Endothelial cell of umbilical vein (primary cell): ENCODE data around the gene KRTAP10-10. TPM values are rescaled to one million over a fixed set of nuclear protein-coding genes. Genes with fewer than 3 reads are reported as not detected.
"Not testable (repeated sequence)": the region's sequence is repeated elsewhere in the genome, so short reads cannot be mapped to it uniquely, and the experiment has no call there.

ENCODE experiments used
- BruUV-seq: library from RNA; stranded (reverse); fragments of 400-500 nt; replicated peaks from 2 replicates; lab custom pipeline; 2021; lab: Mats Ljungman, UMichigan
- CTCF ChIA-PET: fragments of 300-600, 350-600 bp; sonication (Branson Sonifier 250); formaldehyde crosslinking; loops from one replicate; lab custom pipeline; 2021; ENCODE audit warnings: antibody characterized with exemption, inconsistent platforms; lab: Charles Lee
- POLR2A ChIA-PET: fragments of 300-600, 350-600 bp; sonication (Branson Sonifier 250); formaldehyde crosslinking; loops from one replicate; lab custom pipeline; 2021; ENCODE audit warnings: antibody characterized with exemption, inconsistent platforms; lab: Charles Lee
- DNase-seq: peaks from one replicate; pipeline ENCODE4 v3.0.0-alpha.2; 2011; ENCODE audit warnings: low read depth, low spot score
- FAIRE-seq: peaks from 2 replicates; lab custom pipeline; 2011; peaks lifted over from hg19 to GRCh38; lab: Jason Lieb, UNC
- H2AFZ ChIP-seq: 2 replicates; pipeline ENCODE4 v1.6.0; 2012; ENCODE audit warnings: low read depth, low read length, control low read depth, inconsistent platforms
- H3K27ac ChIP-seq: 2 replicates; pipeline ENCODE4 v1.5.1; 2011; ENCODE audit warnings: low read depth, mild to moderate bottlenecking, control low read depth, low read length, moderate library complexity; ENCODE audit not compliant: insufficient read depth
- H3K27me3 ChIP-seq, 2 experiments: 2 replicates each; pipeline versions ENCODE4 v1.6.0 to v1.6.1; 2011; ENCODE audit warnings: low read length in 2 of 2, mixed read lengths in 1 of 2; ENCODE audit not compliant: control insufficient read depth in 2 of 2, insufficient read depth in 2 of 2
- H3K36me3 ChIP-seq, 2 experiments: 2 replicates in 1 of 2; 3 replicates in 1 of 2; pipeline ENCODE4 v1.5.1; 2011; ENCODE audit warnings: low read length in 2 of 2, mild to moderate bottlenecking in 1 of 2, moderate library complexity in 1 of 2; ENCODE audit not compliant: control insufficient read depth in 2 of 2, insufficient read depth in 2 of 2; ENCODE audit errors: extremely low read depth in 1 of 2
- H3K4me1 ChIP-seq: 3 replicates; pipeline ENCODE4 v1.5.1; 2011; ENCODE audit warnings: mild to moderate bottlenecking, low read length; ENCODE audit not compliant: control insufficient read depth, insufficient read depth; ENCODE audit errors: extremely low read depth
- H3K4me2 ChIP-seq: 2 replicates; pipeline ENCODE4 v1.6.1; 2011; ENCODE audit warnings: low read length, control low read depth, mixed read lengths; ENCODE audit not compliant: insufficient read depth
- H3K4me3 ChIP-seq, 3 experiments: fragments of 200-600 bp in 1 of 3; sonication (generic), shearing (Covaris generic) in 1 of 3; replicated peaks in 1 of 3; 2 replicates each; pipeline ENCODE4 v1.5.1; 2011 to 2016; ENCODE audit warnings: control low read depth in 3 of 3, low read length in 3 of 3, mild to moderate bottlenecking in 2 of 3, inconsistent platforms in 1 of 3, low read depth in 1 of 3, moderate library complexity in 1 of 3; ENCODE audit not compliant: insufficient read depth in 1 of 3
- H3K79me2 ChIP-seq: 2 replicates; pipeline ENCODE4 v1.6.0; 2012; ENCODE audit warnings: low read length, inconsistent platforms; ENCODE audit not compliant: control insufficient read depth, insufficient read depth
- H3K9ac ChIP-seq: replicated peaks from 2 replicates; pipeline ENCODE3; 2011; ENCODE audit warnings: low read length, control low read depth; ENCODE audit not compliant: insufficient read depth; ENCODE audit errors: extremely low read depth
- H3K9me1 ChIP-seq: replicated peaks from 3 replicates; pipeline ENCODE4 v1.6.0; 2011; ENCODE audit warnings: mild to moderate bottlenecking, low read length; ENCODE audit not compliant: control insufficient read depth, insufficient read depth; ENCODE audit errors: extremely low read depth
- H3K9me3 ChIP-seq: replicated peaks from 2 replicates; pipeline ENCODE4 v1.5.1; 2012; ENCODE audit warnings: low read length, inconsistent platforms; ENCODE audit not compliant: control insufficient read depth, insufficient read depth
- H4K20me1 ChIP-seq: replicated peaks from 2 replicates; pipeline ENCODE3; 2011; ENCODE audit warnings: mild to moderate bottlenecking, low read length; ENCODE audit not compliant: control insufficient read depth, insufficient read depth; ENCODE audit errors: extremely low read depth
- MYC ChIP-seq: IDR thresholded peaks from one replicate; pipeline ENCODE4 v1.6.1; 2011; ENCODE audit warnings: mild to moderate bottlenecking, low read depth, low read length
- POLR2AphosphoS5 ChIP-seq: IDR thresholded peaks from 2 replicates; pipeline ENCODE4 v1.6.1; 2012; ENCODE audit warnings: low read depth, mild to moderate bottlenecking, control low read depth, low read length, moderate library complexity; ENCODE audit not compliant: insufficient read depth
- dilution Hi-C: fragments of 300-500 bp; cut with MboI; formaldehyde crosslinking; loops from one replicate; pipeline ENCODE4 v1.15.0; 2019; ENCODE audit warnings: low sequenced_read_pairs; ENCODE audit not compliant: extremely low pct_ligation_motif_present
- intact Hi-C: fragments of 100-400 bp; cut with micrococcal nuclease; formaldehyde crosslinking; loops from one replicate; pipeline ENCODE4 v1.10.0; 2022
- polyA plus RNA-seq, 4 experiments: library from polyadenylated mRNA; depleted of rRNA in 3 of 4; stranded (reverse) in 3 of 4; unstranded in 1 of 4; fragments of >200 nt; gene quantifications; 2 replicates each; pipeline versions ENCODE4 v1.2.1 to v1.2.3, GENCODE V29; 2011 to 2012; ENCODE audit warnings: missing spikeins in 1 of 4
- total RNA-seq: library from RNA; stranded (reverse); gene quantifications from 2 replicates; pipeline ENCODE4 v1.2.3, GENCODE V29; 2021
- TF ChIP-seq, protein P1 (sequence below), 2 donors: IDR thresholded peaks; 1 replicate in 1 of 2; 2 replicates in 1 of 2; pipeline ENCODE4 v1.5.1; 2011; ENCODE audit warnings: low read length in 2 of 2, mild to moderate bottlenecking in 2 of 2, moderate library complexity in 2 of 2, control low read depth in 1 of 2, inconsistent platforms in 1 of 2, low read depth in 1 of 2; ENCODE audit not compliant: insufficient read depth in 1 of 2; ENCODE audit errors: extremely low read depth in 1 of 2
- TF ChIP-seq, protein P2 (sequence below): IDR thresholded peaks from 2 replicates; pipeline ENCODE4 v1.6.1; 2011; ENCODE audit not compliant: insufficient read depth, insufficient read length

The KRTAP10-10 gene
- total and polyA plus RNA-seq, 2 donors (not counting 3 experiments of a cell fraction or from before 2014, with no cell fraction given) = not detected

DNA sequence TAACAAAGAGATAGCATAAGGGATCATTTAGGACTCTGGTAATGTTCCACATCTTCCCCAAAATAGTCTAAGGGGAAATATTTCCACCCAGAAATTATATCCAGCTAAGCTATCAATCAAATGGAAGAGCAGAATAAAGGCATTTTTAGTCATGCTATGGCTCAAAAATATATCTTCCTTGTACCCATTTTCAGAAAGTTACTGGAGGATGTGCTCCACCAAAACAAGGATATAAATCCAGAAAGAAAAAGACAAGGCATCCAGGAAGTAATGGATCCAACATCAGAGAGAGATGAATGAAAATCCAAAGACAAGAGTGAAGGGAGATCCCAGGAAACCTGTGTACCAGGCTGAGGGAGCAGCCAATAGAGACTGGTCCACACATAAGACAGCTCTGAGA, 28.0 kb upstream of the KRTAP10-10 start:
- FAIRE-seq = no peak
- Histone ChIP-seq H3K27me3 (peaks cover 1 to 3% of the 10 kb centered on the region in 2 experiments), H4K20me1 (no peaks in the 10 kb centered on the region), H3K9me3 (peaks cover 5% of the 10 kb centered on the region), H3K4me1 (no peaks in the 10 kb centered on the region), H3K4me2 (no peak overlapping the region), H3K79me2 (no peaks in the 10 kb centered on the region), H3K9me1 (no peaks in the 10 kb centered on the region), H3K4me3 (no peak overlapping the region), H2AFZ (no peak overlapping the region), H3K36me3 (no peaks in the 10 kb centered on the region), H3K27ac (no peak overlapping the region), H3K9ac (no peak overlapping the region)
- dilution Hi-C loops (no loop called here), intact Hi-C loops (loop anchor here (5.0 kb wide), 1 partner anchor 47 kb away; no protein-coding TSS in a partner anchor)
- no TSS peak for BruUV-seq
- CTCF ChIA-PET = interaction anchor here (1.4 kb wide), 1 partner anchor 10 kb away, joined by 5 read pairs; no protein-coding TSS in a partner anchor
- POLR2A ChIA-PET = no interaction called here
- no peak for DNase-seq
- TF ChIP-seq MYC = no peak
- TF ChIP-seq, protein P1, sequence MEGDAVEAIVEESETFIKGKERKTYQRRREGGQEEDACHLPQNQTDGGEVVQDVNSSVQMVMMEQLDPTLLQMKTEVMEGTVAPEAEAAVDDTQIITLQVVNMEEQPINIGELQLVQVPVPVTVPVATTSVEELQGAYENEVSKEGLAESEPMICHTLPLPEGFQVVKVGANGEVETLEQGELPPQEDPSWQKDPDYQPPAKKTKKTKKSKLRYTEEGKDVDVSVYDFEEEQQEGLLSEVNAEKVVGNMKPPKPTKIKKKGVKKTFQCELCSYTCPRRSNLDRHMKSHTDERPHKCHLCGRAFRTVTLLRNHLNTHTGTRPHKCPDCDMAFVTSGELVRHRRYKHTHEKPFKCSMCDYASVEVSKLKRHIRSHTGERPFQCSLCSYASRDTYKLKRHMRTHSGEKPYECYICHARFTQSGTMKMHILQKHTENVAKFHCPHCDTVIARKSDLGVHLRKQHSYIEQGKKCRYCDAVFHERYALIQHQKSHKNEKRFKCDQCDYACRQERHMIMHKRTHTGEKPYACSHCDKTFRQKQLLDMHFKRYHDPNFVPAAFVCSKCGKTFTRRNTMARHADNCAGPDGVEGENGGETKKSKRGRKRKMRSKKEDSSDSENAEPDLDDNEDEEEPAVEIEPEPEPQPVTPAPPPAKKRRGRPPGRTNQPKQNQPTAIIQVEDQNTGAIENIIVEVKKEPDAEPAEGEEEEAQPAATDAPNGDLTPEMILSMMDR (IDR thresholded peaks at IDR 0.05; ENCODE audit: extremely low read depth in 1 of 2, insufficient read depth in 1 of 2, low read depth in 1 of 2, low read length in 2 of 2) = no peak
- TF ChIP-seq POLR2AphosphoS5 = no peak
- TF ChIP-seq, protein P2, sequence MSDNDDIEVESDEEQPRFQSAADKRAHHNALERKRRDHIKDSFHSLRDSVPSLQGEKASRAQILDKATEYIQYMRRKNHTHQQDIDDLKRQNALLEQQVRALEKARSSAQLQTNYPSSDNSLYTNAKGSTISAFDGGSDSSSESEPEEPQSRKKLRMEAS = no peak

GRCh38 chr21:44610157-44610843, 26.9 kb upstream of the KRTAP10-10 start:
- H3K4me3 ChIP-seq, H3K9ac ChIP-seq, H3K27ac ChIP-seq, H3K36me3 ChIP-seq, H3K4me1 ChIP-seq, intact Hi-C loops, dilution Hi-C loops, H2AFZ ChIP-seq, BruUV-seq, H3K9me3 ChIP-seq, FAIRE-seq, H4K20me1 ChIP-seq, DNase-seq, H3K79me2 ChIP-seq, H3K27me3 ChIP-seq, H3K9me1 ChIP-seq, CTCF ChIA-PET, POLR2A ChIA-PET, H3K4me2 ChIP-seq: not testable (repeated sequence)
